HepG2 (cell line): ENCODE data around the gene FIZ1. TPM values are rescaled to one million over a fixed set of nuclear protein-coding genes. Genes with fewer than 3 reads are reported as not detected.
A peak's percentile ranks its signal among the peaks of the same experiment; 100 is the strongest.

ENCODE experiments used
- ARID2 ChIP-seq: sonication (generic); formaldehyde crosslinking; IDR thresholded peaks from 2 replicates; pipeline ENCODE4 v1.8.1; 2022; ENCODE audit warnings: mild to moderate bottlenecking, missing genetic modification reagents, borderline replicate concordance
- FOXP1 ChIP-seq, 2 experiments: fragments of 450-650 bp in 1 of 2; IDR thresholded peaks; 2 replicates each; pipeline ENCODE4 v1.6.1; 2017 to 2018; ENCODE audit warnings: antibody characterized with exemption in 1 of 2
- GATA4 ChIP-seq: sonication (generic); IDR thresholded peaks from 2 replicates; pipeline ENCODE4 v1.6.1; 2016; ENCODE audit warnings: antibody characterized with exemption, low read depth, borderline replicate concordance
- KDM2A ChIP-seq: sonication (generic); formaldehyde crosslinking; IDR thresholded peaks from 2 replicates; pipeline ENCODE4 v1.4.0; 2020; ENCODE audit warnings: low read depth, missing genetic modification reagents, borderline replicate concordance
- KDM4B ChIP-seq: sonication (generic); formaldehyde crosslinking; IDR thresholded peaks from 2 replicates; pipeline ENCODE4 v1.4.0; 2020; ENCODE audit warnings: missing genetic modification reagents
- NFATC3 ChIP-seq: sonication (generic); formaldehyde crosslinking; IDR thresholded peaks from 2 replicates; pipeline ENCODE4 v1.5.1; 2020; ENCODE audit warnings: mild to moderate bottlenecking, missing genetic modification reagents
- TBX2 ChIP-seq: sonication (generic); formaldehyde crosslinking; IDR thresholded peaks from 2 replicates; pipeline ENCODE4 v1.5.0; 2020; ENCODE audit warnings: missing genetic modification reagents, mild to moderate bottlenecking, borderline replicate concordance
- THYN1 ChIP-seq: sonication (generic); formaldehyde crosslinking; IDR thresholded peaks from 2 replicates; pipeline ENCODE4 v1.8.1; 2023; ENCODE audit warnings: low read depth, mild to moderate bottlenecking, moderate library complexity, missing genetic modification reagents, borderline replicate concordance
- YEATS2 ChIP-seq: sonication (generic); formaldehyde crosslinking; IDR thresholded peaks from 2 replicates; pipeline ENCODE4 v1.4.0; 2020; ENCODE audit warnings: missing genetic modification reagents, borderline replicate concordance
- ZNF101 ChIP-seq: sonication (generic); formaldehyde crosslinking; IDR thresholded peaks from 2 replicates; pipeline ENCODE4 v1.4.0; 2020; ENCODE audit warnings: mild to moderate bottlenecking, low read depth, missing genetic modification reagents, borderline replicate concordance
- ZNF12 ChIP-seq: sonication (generic); formaldehyde crosslinking; IDR thresholded peaks from 2 replicates; pipeline ENCODE4 v1.5.0; 2020; ENCODE audit warnings: missing genetic modification reagents
- ZNF550 ChIP-seq: sonication (generic); formaldehyde crosslinking; IDR thresholded peaks from 2 replicates; pipeline ENCODE4 v1.4.0; 2020; ENCODE audit warnings: mild to moderate bottlenecking, missing genetic modification reagents, borderline replicate concordance
- ZNF598 ChIP-seq: sonication (generic); formaldehyde crosslinking; IDR thresholded peaks from 2 replicates; pipeline ENCODE4 v1.5.1; 2020; ENCODE audit warnings: mild to moderate bottlenecking, missing genetic modification reagents, borderline replicate concordance
- ZNF737 ChIP-seq: sonication (generic); formaldehyde crosslinking; IDR thresholded peaks from 2 replicates; pipeline ENCODE4 v1.5.0; 2020; ENCODE audit warnings: missing genetic modification reagents, mild to moderate bottlenecking, borderline replicate concordance
- ZNF792 ChIP-seq: IDR thresholded peaks from 2 replicates; pipeline ENCODE4 v1.6.1; 2016
- polyA plus RNA-seq, 8 experiments: library from polyadenylated mRNA; depleted of rRNA in 3 of 8; stranded (reverse) in 7 of 8; unstranded in 1 of 8; fragments of >200 nt; fragmentation: Illumina TruSeq in 4 of 8; extraction: Trizol in 4 of 8; gene quantifications; 2 replicates each; pipeline versions ENCODE4 v1.2.1 to v1.2.3, GENCODE V29; 2011 to 2016; ENCODE audit warnings: low read depth in 4 of 8, missing spikeins in 1 of 8, mixed read lengths in 1 of 8; ENCODE audit not compliant: insufficient read depth in 1 of 8
- total RNA-seq, 5 experiments: library from RNA; depleted of rRNA; stranded (reverse); fragments of >200 nt; fragmentation: Illumina TruSeq; extraction: Trizol; gene quantifications; 2 replicates each; pipeline ENCODE4 v1.2.3, GENCODE V29; 2016; ENCODE audit warnings: low read depth in 1 of 5
- TF ChIP-seq, protein P1 (sequence below): sonication (generic); formaldehyde crosslinking; IDR thresholded peaks from 2 replicates; pipeline ENCODE4 v1.4.0; 2020; ENCODE audit warnings: mild to moderate bottlenecking, missing genetic modification reagents, borderline replicate concordance
- TF ChIP-seq, protein P2 (sequence below): sonication (generic); formaldehyde crosslinking; IDR thresholded peaks from 2 replicates; pipeline ENCODE4 v1.5.0; 2020; ENCODE audit warnings: missing genetic modification reagents
- TF ChIP-seq, protein P3 (sequence below): fragments of 450-650 bp; IDR thresholded peaks from 2 replicates; pipeline ENCODE4 v1.6.1; 2017
- TF ChIP-seq, protein P4 (sequence below): sonication (generic); formaldehyde crosslinking; IDR thresholded peaks from 2 replicates; pipeline ENCODE4 v1.5.0; 2020; ENCODE audit warnings: missing genetic modification reagents
- TF ChIP-seq, protein P5 (sequence below): IDR thresholded peaks from 2 replicates; pipeline ENCODE4 v1.6.1; 2016; ENCODE audit warnings: missing compliant biosample characterization, missing genetic modification reagents, borderline replicate concordance
- TF ChIP-seq, protein P6 (sequence below): sonication (generic); formaldehyde crosslinking; IDR thresholded peaks from 2 replicates; pipeline ENCODE4 v1.5.1; 2020; ENCODE audit warnings: missing genetic modification reagents, mild to moderate bottlenecking, borderline replicate concordance

The FIZ1 gene
- total and polyA plus RNA-seq, 2 of the 13 experiments (the other 11 are each of a cell fraction or from before 2014, with no cell fraction given): 3.6 to 5.9 TPM

DNA sequence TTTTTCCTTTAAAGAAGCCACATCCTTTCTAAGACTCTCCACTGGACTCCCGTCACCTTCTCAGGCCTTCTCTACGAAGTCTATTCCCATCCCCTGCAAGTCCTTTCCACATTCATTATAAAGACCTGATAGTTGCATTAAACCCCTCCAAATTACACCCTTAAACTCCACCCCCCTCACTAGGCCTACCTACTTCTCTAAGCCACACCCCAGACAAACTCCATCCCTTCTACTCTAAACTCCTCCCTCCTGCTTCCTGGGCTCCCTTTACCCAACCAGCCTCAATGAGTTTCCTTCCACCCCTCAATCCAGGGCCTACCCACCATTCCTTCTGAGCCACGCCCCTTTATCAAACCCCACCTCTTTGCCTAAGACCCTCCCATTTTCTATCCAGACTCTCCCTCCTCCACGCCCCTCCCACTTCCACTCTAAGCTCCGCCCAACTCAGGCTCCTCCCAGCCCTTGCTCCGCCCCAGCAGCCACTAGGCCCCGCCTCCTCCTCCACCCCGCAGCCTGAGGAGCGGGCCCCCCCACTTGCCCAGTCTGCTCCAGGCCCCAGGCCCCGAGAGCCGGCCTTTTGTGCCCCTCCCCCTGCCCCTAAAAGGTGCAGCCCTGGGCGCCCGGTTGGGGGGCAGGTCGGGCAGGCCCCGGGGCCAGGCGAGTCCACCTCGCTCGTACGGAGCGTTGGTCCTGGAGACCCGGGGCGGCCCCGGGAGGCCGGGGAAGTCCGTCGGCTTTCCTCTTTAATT is 424 bp downstream of the FIZ1 start (continued):
- TF ChIP-seq, protein P1, sequence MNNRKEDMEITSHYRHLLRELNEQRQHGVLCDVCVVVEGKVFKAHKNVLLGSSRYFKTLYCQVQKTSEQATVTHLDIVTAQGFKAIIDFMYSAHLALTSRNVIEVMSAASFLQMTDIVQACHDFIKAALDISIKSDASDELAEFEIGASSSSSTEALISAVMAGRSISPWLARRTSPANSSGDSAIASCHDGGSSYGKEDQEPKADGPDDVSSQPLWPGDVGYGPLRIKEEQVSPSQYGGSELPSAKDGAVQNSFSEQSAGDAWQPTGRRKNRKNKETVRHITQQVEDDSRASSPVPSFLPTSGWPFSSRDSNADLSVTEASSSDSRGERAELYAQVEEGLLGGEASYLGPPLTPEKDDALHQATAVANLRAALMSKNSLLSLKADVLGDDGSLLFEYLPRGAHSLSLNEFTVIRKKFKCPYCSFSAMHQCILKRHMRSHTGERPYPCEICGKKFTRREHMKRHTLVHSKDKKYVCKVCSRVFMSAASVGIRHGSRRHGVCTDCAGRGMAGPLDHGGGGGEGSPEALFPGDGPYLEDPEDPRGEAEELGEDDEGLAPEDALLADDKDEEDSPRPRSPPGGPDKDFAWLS (CRISPR knock-in tag): no peak
- no peak for TF ChIP-seq NFATC3
- no peak for TF ChIP-seq THYN1
- no peak for TF ChIP-seq ZNF550 (CRISPR knock-in tag)
- peak; percentile 53 for TF ChIP-seq ZNF792 (CRISPR knock-in tag)
- TF ChIP-seq KDM2A (CRISPR knock-in tag): peak; percentile 64
- TF ChIP-seq ZNF737 (CRISPR knock-in tag): no peak
- no peak for TF ChIP-seq KDM4B
- TF ChIP-seq, protein P2, sequence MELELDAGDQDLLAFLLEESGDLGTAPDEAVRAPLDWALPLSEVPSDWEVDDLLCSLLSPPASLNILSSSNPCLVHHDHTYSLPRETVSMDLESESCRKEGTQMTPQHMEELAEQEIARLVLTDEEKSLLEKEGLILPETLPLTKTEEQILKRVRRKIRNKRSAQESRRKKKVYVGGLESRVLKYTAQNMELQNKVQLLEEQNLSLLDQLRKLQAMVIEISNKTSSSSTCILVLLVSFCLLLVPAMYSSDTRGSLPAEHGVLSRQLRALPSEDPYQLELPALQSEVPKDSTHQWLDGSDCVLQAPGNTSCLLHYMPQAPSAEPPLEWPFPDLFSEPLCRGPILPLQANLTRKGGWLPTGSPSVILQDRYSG (CRISPR knock-in tag): 0 out of 2 replicates have a peak, but pooled peaks have one; percentile 46
- TF ChIP-seq FOXP1 (IDR thresholded peaks at IDR 0.05): no peak
- no peak for TF ChIP-seq FOXP1 (CRISPR knock-in tag; IDR thresholded peaks at IDR 0.05)
- TF ChIP-seq, protein P3, sequence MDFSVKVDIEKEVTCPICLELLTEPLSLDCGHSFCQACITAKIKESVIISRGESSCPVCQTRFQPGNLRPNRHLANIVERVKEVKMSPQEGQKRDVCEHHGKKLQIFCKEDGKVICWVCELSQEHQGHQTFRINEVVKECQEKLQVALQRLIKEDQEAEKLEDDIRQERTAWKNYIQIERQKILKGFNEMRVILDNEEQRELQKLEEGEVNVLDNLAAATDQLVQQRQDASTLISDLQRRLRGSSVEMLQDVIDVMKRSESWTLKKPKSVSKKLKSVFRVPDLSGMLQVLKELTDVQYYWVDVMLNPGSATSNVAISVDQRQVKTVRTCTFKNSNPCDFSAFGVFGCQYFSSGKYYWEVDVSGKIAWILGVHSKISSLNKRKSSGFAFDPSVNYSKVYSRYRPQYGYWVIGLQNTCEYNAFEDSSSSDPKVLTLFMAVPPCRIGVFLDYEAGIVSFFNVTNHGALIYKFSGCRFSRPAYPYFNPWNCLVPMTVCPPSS: no peak
- no peak for TF ChIP-seq ZNF12 (CRISPR knock-in tag)
- TF ChIP-seq YEATS2 (CRISPR knock-in tag): peak; percentile 74; the same call in 1 of the 2 replicates
- TF ChIP-seq, protein P4, sequence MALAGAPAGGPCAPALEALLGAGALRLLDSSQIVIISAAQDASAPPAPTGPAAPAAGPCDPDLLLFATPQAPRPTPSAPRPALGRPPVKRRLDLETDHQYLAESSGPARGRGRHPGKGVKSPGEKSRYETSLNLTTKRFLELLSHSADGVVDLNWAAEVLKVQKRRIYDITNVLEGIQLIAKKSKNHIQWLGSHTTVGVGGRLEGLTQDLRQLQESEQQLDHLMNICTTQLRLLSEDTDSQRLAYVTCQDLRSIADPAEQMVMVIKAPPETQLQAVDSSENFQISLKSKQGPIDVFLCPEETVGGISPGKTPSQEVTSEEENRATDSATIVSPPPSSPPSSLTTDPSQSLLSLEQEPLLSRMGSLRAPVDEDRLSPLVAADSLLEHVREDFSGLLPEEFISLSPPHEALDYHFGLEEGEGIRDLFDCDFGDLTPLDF: no peak
- peak; percentile 46; the same call in 1 of the 2 replicates for TF ChIP-seq ZNF598 (CRISPR knock-in tag)
- no peak for TF ChIP-seq ARID2 (CRISPR knock-in tag)
- TF ChIP-seq, protein P5, sequence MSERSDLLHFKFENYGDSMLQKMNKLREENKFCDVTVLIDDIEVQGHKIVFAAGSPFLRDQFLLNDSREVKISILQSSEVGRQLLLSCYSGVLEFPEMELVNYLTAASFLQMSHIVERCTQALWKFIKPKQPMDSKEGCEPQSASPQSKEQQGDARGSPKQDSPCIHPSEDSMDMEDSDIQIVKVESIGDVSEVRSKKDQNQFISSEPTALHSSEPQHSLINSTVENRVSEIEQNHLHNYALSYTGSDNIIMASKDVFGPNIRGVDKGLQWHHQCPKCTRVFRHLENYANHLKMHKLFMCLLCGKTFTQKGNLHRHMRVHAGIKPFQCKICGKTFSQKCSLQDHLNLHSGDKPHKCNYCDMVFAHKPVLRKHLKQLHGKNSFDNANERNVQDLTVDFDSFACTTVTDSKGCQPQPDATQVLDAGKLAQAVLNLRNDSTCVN (CRISPR knock-in tag): no peak
- TF ChIP-seq, protein P6, sequence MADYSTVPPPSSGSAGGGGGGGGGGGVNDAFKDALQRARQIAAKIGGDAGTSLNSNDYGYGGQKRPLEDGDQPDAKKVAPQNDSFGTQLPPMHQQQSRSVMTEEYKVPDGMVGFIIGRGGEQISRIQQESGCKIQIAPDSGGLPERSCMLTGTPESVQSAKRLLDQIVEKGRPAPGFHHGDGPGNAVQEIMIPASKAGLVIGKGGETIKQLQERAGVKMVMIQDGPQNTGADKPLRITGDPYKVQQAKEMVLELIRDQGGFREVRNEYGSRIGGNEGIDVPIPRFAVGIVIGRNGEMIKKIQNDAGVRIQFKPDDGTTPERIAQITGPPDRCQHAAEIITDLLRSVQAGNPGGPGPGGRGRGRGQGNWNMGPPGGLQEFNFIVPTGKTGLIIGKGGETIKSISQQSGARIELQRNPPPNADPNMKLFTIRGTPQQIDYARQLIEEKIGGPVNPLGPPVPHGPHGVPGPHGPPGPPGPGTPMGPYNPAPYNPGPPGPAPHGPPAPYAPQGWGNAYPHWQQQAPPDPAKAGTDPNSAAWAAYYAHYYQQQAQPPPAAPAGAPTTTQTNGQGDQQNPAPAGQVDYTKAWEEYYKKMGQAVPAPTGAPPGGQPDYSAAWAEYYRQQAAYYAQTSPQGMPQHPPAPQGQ (CRISPR knock-in tag): no peak
- TF ChIP-seq ZNF101: no peak
- TF ChIP-seq TBX2: no peak
- no peak for TF ChIP-seq GATA4
